Measurements from ENCODE around the gene GAPVD1.

GAPVD1 gene

DNA sequence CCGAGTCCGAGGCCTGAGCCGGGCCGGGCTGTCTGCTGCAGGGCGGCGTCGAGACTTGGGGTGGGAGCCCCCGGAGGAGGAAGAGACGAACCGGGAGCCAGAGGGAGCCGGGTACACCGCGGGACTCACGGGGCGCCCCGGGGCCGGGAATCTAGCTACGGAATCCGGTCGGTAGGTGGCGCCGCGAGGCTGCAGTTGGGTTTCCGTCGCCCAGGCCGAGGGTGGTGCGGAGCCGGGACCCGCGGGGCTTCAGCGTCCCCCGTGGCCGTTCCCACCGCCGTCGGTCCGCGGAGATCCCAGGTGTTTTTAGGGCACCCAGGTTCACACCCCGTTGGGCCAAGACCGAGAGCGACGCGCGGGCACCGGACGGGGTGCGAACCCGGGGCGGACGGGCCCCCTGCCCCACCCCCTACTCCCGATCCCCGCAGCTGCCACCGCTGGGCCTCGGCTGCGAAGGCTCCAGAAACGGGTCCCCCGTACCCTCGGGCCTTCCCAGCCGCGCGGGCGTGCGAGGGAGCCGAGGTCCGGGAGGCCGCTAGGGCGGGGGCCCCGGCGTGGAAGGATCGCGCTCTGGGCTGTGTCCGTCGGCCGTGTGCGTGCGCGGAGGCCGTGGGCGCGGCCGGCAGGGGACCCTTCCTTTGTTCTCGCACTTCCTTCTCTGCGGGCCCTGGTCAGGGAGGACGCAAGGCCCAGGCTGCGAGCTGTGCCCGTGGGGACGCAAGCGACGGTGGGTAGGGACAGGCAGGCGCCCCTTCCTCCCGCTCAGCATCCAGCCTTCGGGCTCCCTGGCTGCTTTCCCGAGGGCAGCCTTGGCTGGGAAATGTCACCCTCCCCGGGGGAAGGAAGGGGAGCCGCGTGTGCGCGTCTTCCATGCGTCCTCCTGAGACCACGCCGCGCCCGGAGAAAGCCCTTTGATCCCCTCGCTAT lies 146.6 kb downstream of the GAPVD1 start:
- DNase-seq = peak; percentile 25 to 43

DNA sequence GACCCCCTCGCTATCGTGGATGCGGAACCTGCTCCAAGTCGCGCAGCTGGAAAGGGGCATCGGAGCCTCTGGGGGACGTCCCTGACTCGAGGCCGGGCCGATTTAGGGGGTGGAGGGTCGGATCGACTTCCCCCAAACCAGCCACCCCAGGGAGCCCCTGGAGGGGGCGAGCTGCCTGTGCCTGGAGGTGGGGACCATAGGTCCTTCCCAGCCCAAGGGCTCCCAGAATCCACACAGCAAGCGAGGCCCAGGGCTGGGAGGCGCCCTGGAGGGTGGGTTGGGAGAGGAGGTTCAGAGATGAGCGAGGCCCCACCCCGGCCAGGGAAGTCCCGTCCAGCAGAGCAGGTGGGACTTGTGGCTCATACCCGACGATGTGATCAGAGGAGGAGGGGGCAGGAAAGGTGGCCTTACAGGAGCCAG lies 147.6 kb downstream of the GAPVD1 start:
- no peak for DNase-seq

DNA sequence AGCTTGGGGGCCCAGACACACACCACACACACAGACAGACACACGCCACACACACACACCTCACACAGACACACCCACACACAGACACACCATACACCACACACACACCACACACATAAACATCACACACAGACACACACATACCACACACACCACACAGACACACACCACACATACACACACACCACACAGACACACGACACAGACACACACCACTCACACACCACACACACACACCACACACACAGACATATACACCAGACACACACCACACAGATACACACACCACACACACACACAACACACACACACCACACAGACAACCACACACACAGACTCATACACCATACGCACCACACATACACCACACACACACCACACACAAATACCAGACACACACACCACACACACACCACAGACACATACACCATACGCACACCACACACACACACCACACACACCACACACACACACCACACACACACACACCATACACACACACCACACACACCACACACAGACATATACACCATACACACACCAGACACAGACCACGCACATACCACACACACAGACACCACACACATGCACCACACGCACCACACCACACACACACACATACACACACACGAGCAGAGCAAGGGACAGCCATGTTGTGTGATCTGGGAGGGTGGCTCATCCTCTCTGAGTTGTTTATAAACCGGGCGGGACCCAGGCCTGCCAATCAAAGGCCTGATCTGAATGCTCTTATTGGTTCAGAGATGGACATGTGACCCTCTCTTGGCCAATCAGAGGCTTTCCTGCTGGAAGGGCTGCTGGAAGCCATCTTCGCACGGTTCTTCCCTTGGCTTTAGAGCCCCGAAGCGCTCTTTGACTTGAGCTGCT lies 148.3 kb downstream of the GAPVD1 start:
- DNase-seq = no peak

DNA sequence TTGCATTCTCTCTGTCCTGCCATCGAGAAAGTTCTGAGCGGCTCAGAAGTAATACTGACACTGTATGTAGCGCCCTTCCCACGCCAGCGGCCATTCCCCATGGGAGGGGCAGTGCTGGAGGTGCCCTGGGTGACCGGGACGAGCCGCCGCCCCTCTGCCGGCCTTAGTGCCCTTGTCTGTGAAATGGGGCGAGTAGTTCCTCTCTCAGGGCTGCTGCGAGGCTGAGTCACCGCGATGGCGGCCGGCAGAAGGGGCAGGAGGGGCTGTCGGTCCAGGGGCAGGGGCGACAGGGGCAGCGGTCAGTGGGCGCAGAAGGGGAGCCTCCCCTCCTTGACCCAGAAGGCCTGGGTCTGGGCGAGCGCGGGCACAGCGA lies 148.9 kb downstream of the GAPVD1 start:
- no peak for DNase-seq

DNA sequence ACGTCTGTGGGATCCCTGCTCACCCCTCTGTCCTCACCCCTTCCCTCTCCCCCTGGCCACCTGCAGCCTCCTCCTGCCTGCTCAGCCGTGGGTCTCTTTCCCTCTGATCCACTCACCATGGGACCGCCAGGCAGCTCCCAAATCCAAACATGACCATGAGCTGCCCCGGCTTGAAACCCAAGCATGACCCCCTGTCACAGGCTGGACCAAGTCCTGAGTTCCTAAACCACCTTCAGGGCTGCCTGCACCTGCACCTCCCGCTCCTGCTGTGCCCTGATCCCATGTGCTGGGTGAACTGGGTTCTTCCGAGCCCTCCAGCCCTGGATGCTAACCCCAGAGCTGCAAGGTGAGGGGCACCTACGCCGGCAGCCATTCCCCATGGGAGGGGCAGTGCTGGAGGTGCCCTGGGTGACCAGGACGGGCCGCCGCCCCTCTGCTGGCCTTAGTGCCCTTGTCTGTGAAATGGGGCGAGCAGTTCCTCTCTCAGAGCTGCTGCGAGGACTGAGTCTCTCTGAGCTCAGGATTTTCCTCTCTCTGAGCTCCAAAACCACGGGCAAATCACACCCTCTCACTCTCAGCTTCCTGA lies 149.6 kb downstream of the GAPVD1 start:
- DNase-seq = no peak

DNA sequence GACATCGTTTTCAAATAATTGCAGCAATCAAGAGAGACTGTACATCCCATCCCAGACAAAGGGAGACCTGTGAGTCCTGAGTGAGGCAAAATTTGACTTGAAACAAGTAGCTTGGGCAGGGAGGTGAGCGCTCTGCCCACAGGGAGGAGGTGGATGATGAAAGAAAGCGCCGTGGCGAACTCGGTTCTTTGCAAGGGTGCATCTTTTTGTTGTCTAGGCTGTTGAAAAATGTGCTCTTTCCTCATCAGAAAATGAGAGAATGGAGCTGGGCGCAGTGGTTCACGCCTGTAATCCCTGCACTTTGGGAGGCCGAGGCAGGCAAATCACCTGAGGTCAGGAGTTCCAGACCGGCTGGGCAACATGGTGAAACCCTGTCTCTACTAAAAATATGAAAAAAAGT lies 150.5 kb downstream of the GAPVD1 start:
- DNase-seq = no peak

DNA sequence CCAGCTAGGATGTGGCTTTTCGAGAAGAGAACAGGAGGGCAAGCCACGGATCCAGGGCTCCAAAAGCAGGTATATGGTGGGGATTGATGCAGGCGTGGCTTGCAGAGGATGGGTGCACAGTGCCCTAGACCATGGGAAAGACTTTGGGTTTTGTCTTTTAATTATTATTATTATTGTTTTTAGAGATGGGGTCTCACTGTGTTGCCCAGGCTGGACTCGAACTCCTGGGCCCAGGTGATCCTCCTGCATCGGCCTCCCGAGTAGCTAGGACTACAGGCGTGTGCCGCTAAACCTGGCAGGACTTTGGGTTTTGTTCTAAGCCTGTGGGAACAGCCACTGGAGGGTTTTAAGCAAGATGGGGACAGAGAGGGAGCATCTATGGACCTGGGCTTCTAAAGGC lies 152.0 kb downstream of the GAPVD1 start:
- no peak for DNase-seq

DNA sequence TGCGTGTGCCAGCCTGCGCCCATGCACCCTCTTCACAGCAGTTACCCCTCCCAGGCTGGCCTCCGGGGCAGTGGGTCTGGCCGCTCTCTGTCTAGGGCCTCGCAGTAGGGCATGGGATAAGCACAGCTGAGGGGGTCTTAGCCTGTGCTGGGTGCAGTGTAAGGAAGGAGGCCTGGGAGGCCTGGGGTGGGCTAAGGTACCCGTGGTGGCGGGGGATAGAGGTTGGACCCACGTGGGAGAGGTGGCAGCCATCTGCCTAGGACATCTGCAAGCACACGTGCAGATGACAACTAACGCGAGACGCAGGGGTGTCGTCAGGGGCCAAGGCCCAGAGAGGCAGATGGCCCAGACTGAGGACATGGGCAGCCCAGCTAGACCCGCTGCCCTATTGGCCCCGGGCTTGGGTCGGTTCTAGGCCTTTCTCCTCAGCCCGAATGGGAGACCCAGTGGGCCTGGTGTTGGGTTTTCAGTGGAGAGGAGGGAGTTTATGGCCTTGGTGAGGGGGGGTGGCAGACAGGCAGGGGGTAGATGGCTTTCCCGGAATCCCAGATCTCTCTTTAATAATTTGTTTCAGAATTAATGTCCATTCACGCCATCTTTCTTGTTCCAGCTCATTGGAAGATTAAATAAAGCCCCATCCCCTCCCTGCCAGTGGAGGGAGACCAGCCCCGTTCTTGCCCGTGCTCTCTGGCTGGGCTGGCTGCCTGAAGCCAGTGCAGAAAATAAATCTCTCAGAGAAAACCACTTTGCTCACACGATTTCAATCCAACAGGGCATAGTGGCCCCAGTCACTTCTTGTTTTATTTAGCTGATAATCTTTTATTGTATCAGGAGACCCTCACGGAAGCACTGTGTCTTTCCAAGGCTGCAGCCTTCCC lies 154.2 kb downstream of the GAPVD1 start:
- DNase-seq = no peak

DNA sequence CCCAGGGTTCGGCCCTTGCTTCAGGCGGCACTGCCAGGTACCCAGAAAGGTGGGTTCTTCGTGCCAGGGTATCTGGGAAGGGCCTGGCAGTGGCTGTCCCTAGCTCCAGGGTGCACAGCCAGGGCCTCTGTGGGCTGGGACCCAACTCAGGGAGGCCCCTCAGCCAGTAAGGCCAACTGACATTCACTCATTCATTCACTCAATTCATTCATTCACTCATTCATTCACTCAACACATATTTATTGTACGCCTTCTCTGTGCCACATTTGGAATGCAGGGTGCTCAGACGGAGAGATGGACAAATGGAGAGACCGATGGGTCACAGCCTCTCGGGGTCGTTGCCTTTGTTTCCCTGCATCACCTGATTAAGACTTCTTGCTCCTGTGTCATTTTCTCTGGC lies 154.9 kb downstream of the GAPVD1 start:
- DNase-seq = no peak

Measured in hippocampal formation (tissue), 2 donors.